ENCODE data around the gene CGNL1.

The CGNL1 gene

GRCh38 chr15:57589281-57589680, 213.0 kb downstream of the CGNL1 start:
- no peak for ATAC-seq (ENCODE audit: insufficient read depth, low read depth)

DNA sequence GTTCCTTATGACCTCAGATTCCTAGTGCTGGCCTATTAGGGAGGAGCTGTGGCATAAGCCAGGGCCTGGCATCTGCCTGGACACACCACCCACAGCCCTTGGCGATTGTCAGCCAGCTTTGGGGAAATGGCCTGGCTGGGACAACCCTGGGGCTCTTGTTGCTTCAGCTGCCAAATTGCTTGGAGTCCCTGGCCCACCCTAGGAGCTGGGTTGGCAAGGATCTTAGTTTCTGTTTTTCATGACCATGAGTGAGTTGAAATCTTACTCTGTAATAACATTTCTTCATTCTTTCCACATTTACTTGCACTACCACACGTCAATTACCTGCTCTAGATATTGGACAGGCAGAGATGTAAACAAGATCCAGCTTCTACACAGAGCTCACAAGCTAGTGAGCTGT, 213.4 kb downstream of the CGNL1 start:
- H4K20me1 ChIP-seq (ENCODE audit: insufficient read depth, low read length), result no peaks in the 10 kb centered on the region
- H3K27me3 ChIP-seq (ENCODE audit: insufficient read depth, low read length, poor library complexity), result peaks cover 6% of the 10 kb centered on the region
- no peaks in the 10 kb centered on the region for H3K4me1 ChIP-seq (ENCODE audit: insufficient read depth, low read length)
- no peak for ATAC-seq (ENCODE audit: insufficient read depth, low read depth)
- TF ChIP-seq CTCF (IDR thresholded peaks at IDR 0.05; ENCODE audit: borderline replicate concordance, extremely low read depth, low read length, poor library complexity, severe bottlenecking), result no peak
- TF ChIP-seq EZH2 (IDR thresholded peaks at IDR 0.05; ENCODE audit: borderline replicate concordance, low read depth, low read length, severe bottlenecking), result no peak
- H3K9ac ChIP-seq (ENCODE audit: low read depth, low read length), result no peak overlapping the region
- no peaks in the 10 kb centered on the region for H3K36me3 ChIP-seq (ENCODE audit: insufficient read depth, low read length)
- H2AFZ ChIP-seq (ENCODE audit: low read depth, low read length), result no peak overlapping the region
- no peaks in the 10 kb centered on the region for H3K9me3 ChIP-seq (ENCODE audit: insufficient read depth, low read length, severe bottlenecking)
- no peak overlapping the region for H3K4me2 ChIP-seq (ENCODE audit: insufficient read depth, low read length)
- H3K4me3 ChIP-seq (ENCODE audit: low read depth in 1 of 2, low read length in 2 of 2), result no peak overlapping the region
- no peaks in the 10 kb centered on the region for H3K79me2 ChIP-seq (ENCODE audit: insufficient read depth, low read length)
- H3K27ac ChIP-seq (ENCODE audit: low read length), result no peak overlapping the region
- no peak for DNase-seq

More at GRCh38 chr15:57589281-57589680, 213.0 kb downstream of the CGNL1 start:
- Histone ChIP-seq H2AFZ (ENCODE audit: low read depth, low read length) (no peak overlapping the region), H3K27ac (ENCODE audit: low read length) (no peak overlapping the region), H3K79me2 (ENCODE audit: insufficient read depth, low read length) (no peaks in the 10 kb centered on the region), H3K27me3 (ENCODE audit: insufficient read depth, low read length, poor library complexity) (peaks cover 6% of the 10 kb centered on the region), H3K4me2 (ENCODE audit: insufficient read depth, low read length) (no peak overlapping the region), H3K4me1 (ENCODE audit: insufficient read depth, low read length) (no peaks in the 10 kb centered on the region), H4K20me1 (ENCODE audit: insufficient read depth, low read length) (no peaks in the 10 kb centered on the region), H3K36me3 (ENCODE audit: insufficient read depth, low read length) (no peaks in the 10 kb centered on the region), H3K9ac (ENCODE audit: low read depth, low read length) (no peak overlapping the region), H3K9me3 (ENCODE audit: insufficient read depth, low read length, severe bottlenecking) (no peaks in the 10 kb centered on the region), H3K4me3 (ENCODE audit: low read depth in 1 of 2, low read length in 2 of 2) (no peak overlapping the region)
- DNase-seq, result no peak
- TF ChIP-seq CTCF (IDR thresholded peaks at IDR 0.05; ENCODE audit: borderline replicate concordance, extremely low read depth, low read length, poor library complexity, severe bottlenecking) (no peak), EZH2 (IDR thresholded peaks at IDR 0.05; ENCODE audit: borderline replicate concordance, low read depth, low read length, severe bottlenecking) (no peak)

- no peaks in the 10 kb centered on the region for H3K36me3 ChIP-seq (ENCODE audit: insufficient read depth, low read length)
- H3K9me3 ChIP-seq (ENCODE audit: insufficient read depth, low read length, severe bottlenecking), result no peaks in the 10 kb centered on the region
- no peak for ATAC-seq (ENCODE audit: insufficient read depth, low read depth)
- H3K27me3 ChIP-seq (ENCODE audit: insufficient read depth, low read length, poor library complexity), result peaks cover 4% of the 10 kb centered on the region
- no peak for DNase-seq
- no peak overlapping the region for H3K4me2 ChIP-seq (ENCODE audit: insufficient read depth, low read length)
- H3K4me3 ChIP-seq (ENCODE audit: low read depth in 1 of 2, low read length in 2 of 2), result no peak overlapping the region
- no peak overlapping the region for H3K27ac ChIP-seq (ENCODE audit: low read length)
- no peaks in the 10 kb centered on the region for H3K4me1 ChIP-seq (ENCODE audit: insufficient read depth, low read length)
- no peak for TF ChIP-seq EZH2 (IDR thresholded peaks at IDR 0.05; ENCODE audit: borderline replicate concordance, low read depth, low read length, severe bottlenecking)
- no peak for TF ChIP-seq CTCF (IDR thresholded peaks at IDR 0.05; ENCODE audit: borderline replicate concordance, extremely low read depth, low read length, poor library complexity, severe bottlenecking)
- no peaks in the 10 kb centered on the region for H3K79me2 ChIP-seq (ENCODE audit: insufficient read depth, low read length)
- H3K9ac ChIP-seq (ENCODE audit: low read depth, low read length), result no peak overlapping the region
- H4K20me1 ChIP-seq (ENCODE audit: insufficient read depth, low read length), result no peaks in the 10 kb centered on the region
- no peak overlapping the region for H2AFZ ChIP-seq (ENCODE audit: low read depth, low read length)
These were observed 215.0 kb downstream of the CGNL1 start for GRCh38 chr15:57591237-57591821.

Measured in DND-41 (cell line).